ENCODE measurements around the gene GLTP. TPM values are rescaled to one million over a fixed set of nuclear protein-coding genes. Genes with fewer than 3 reads are reported as not detected.

The GLTP gene
- total and polyA plus RNA-seq, 4 donors: 8.5 to 12.8 (median 8.7) TPM

- Histone ChIP-seq H3K27me3 (ENCODE audit: control insufficient read depth in 4 of 4, insufficient read depth in 4 of 4, low read length in 3 of 4) (no peaks in the 10 kb centered on the region), H3K9me3 (ENCODE audit: control insufficient read depth in 4 of 4, low read length in 3 of 4) (no peaks in the 10 kb centered on the region), H3K27ac (ENCODE audit: low read depth in 1 of 2, low read length in 2 of 2) (no peak overlapping the region), H3K9ac (ENCODE audit: low read depth in 1 of 2, low read length in 2 of 2) (no peak overlapping the region), H3K4me1 (ENCODE audit: control insufficient read depth in 4 of 4, insufficient read depth in 4 of 4, low read length in 3 of 4) (peaks cover 2 to 18% (median 12%) of the 10 kb centered on the region in 4 donors), H3K4me3 (ENCODE audit: low read depth in 1 of 3, low read length in 3 of 3) (no peak overlapping the region), H3K36me3 (ENCODE audit: control insufficient read depth in 4 of 4, insufficient read depth in 3 of 4, low read depth in 1 of 4, low read length in 3 of 4) (peaks cover 0 to 18% (median 8%) of the 10 kb centered on the region in 4 donors)
- 93% methylated on average over 9 of the region's 9 CpGs for WGBS
- TF ChIP-seq JUND (IDR thresholded peaks at IDR 0.05) (no peak), EGR1 (IDR thresholded peaks at IDR 0.05; ENCODE audit: low read depth in 2 of 2) (no peak), HNF4A (conservative IDR thresholded peaks at IDR 0.05) (no peak), TAF1 (conservative IDR thresholded peaks at IDR 0.05) (no peak), FOXA1 (IDR thresholded peaks at IDR 0.05) (no peak), HNF4G (IDR thresholded peaks at IDR 0.05) (no peak), MAX (IDR thresholded peaks at IDR 0.05) (no peak), GABPA (IDR thresholded peaks at IDR 0.05 in 1 of 2, conservative IDR thresholded peaks at IDR 0.05 in 1 of 2) (no peak), REST (IDR thresholded peaks at IDR 0.05) (no peak), CTCF (IDR thresholded peaks at IDR 0.05; ENCODE audit: low read depth, low read length, missing input control) (no peak), YY1 (IDR thresholded peaks at IDR 0.05) (no peak), NR2F2 (IDR thresholded peaks at IDR 0.05) (no peak), RAD21 (IDR thresholded peaks at IDR 0.05) (no peak), SP1 (IDR thresholded peaks at IDR 0.05) (no peak), RXRA (IDR thresholded peaks at IDR 0.05) (no peak), FOXA2 (IDR thresholded peaks at IDR 0.05) (no peak)
- TF ChIP-seq, protein P1, sequence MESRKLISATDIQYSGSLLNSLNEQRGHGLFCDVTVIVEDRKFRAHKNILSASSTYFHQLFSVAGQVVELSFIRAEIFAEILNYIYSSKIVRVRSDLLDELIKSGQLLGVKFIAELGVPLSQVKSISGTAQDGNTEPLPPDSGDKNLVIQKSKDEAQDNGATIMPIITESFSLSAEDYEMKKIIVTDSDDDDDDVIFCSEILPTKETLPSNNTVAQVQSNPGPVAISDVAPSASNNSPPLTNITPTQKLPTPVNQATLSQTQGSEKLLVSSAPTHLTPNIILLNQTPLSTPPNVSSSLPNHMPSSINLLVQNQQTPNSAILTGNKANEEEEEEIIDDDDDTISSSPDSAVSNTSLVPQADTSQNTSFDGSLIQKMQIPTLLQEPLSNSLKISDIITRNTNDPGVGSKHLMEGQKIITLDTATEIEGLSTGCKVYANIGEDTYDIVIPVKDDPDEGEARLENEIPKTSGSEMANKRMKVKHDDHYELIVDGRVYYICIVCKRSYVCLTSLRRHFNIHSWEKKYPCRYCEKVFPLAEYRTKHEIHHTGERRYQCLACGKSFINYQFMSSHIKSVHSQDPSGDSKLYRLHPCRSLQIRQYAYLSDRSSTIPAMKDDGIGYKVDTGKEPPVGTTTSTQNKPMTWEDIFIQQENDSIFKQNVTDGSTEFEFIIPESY (IDR thresholded peaks at IDR 0.05): no peak
- TF ChIP-seq, protein P2, sequence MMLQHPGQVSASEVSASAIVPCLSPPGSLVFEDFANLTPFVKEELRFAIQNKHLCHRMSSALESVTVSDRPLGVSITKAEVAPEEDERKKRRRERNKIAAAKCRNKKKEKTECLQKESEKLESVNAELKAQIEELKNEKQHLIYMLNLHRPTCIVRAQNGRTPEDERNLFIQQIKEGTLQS (IDR thresholded peaks at IDR 0.05): no peak
- no peak for DNase-seq (ENCODE audit: low spot score)
These were observed 62.1 kb downstream of the GLTP start for GRCh38 chr12:109818253-109818652.
